ENCODE data around the gene SMIM36.

SMIM36 gene

GRCh38 chr17:55452139-55452790, 59.0 kb downstream of the SMIM36 start (continued):
- TF ChIP-seq, protein P1, sequence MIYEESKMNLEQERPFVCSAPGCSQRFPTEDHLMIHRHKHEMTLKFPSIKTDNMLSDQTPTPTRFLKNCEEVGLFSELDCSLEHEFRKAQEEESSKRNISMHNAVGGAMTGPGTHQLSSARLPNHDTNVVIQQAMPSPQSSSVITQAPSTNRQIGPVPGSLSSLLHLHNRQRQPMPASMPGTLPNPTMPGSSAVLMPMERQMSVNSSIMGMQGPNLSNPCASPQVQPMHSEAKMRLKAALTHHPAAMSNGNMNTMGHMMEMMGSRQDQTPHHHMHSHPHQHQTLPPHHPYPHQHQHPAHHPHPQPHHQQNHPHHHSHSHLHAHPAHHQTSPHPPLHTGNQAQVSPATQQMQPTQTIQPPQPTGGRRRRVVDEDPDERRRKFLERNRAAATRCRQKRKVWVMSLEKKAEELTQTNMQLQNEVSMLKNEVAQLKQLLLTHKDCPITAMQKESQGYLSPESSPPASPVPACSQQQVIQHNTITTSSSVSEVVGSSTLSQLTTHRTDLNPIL (CRISPR knock-in tag; IDR thresholded peaks at IDR 0.05; ENCODE audit: low read depth): no peak
- 0 out of 2 replicates have a peak, but pooled peaks have one; percentile 18 for TF ChIP-seq ZFP30 (CRISPR knock-in tag; IDR thresholded peaks at IDR 0.05)

DNA sequence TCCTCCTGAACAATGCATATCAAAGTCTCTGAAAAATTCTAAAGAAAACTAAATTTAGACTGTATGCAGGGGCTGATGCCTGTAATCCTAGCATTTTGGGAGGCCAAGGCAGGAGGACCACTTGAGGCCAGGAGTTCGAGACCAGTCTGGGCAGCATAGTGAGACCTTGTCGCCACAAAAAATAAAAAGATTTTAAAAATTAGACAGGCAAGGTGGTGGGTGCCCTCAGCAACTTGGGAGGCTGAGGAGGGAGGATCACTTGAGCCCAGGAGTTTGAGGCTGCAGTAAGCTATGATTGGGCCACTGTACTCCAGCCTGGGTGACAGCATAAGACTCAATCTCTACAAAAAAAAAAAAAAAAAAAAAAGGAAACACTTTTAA, 59.5 kb downstream of the SMIM36 start:
- no peak for TF ChIP-seq ESRRG (CRISPR knock-in tag; IDR thresholded peaks at IDR 0.05)
- no peak for TF ChIP-seq PATZ1 (CRISPR knock-in tag; IDR thresholded peaks at IDR 0.05; ENCODE audit: borderline replicate concordance)
- TF ChIP-seq TOX (CRISPR knock-in tag; IDR thresholded peaks at IDR 0.05; ENCODE audit: borderline replicate concordance): no peak
- no peak for TF ChIP-seq RARB (CRISPR knock-in tag; IDR thresholded peaks at IDR 0.05)
- TF ChIP-seq BACH2 (CRISPR knock-in tag; IDR thresholded peaks at IDR 0.05; ENCODE audit: borderline replicate concordance): no peak
- TF ChIP-seq ZNF70 (CRISPR knock-in tag; IDR thresholded peaks at IDR 0.05): no peak
- no peak for TF ChIP-seq ZFP30 (CRISPR knock-in tag; IDR thresholded peaks at IDR 0.05)
- TF ChIP-seq SNAI2 (CRISPR knock-in tag; IDR thresholded peaks at IDR 0.05): no peak
- ATAC-seq: peak; percentile 6; the same call in 2 of the 3 replicates

- TF ChIP-seq ZFP30 (CRISPR knock-in tag; IDR thresholded peaks at IDR 0.05): no peak
- TF ChIP-seq ZNF565 (CRISPR knock-in tag; conservative IDR thresholded peaks at IDR 0.05; ENCODE audit: low read depth): no peak
- peak; percentile 70; the same call in 1 of the 2 replicates for TF ChIP-seq TOX (CRISPR knock-in tag; IDR thresholded peaks at IDR 0.05; ENCODE audit: borderline replicate concordance)
- TF ChIP-seq BACH2 (CRISPR knock-in tag; IDR thresholded peaks at IDR 0.05; ENCODE audit: borderline replicate concordance): no peak
- TF ChIP-seq ZC3H10 (CRISPR knock-in tag; IDR thresholded peaks at IDR 0.05): 0 out of 2 replicates have a peak, but pooled peaks have one; percentile 8
- peak; percentile 67; the same call in 1 of the 2 replicates for TF ChIP-seq POU6F1 (CRISPR knock-in tag; IDR thresholded peaks at IDR 0.05; ENCODE audit: borderline replicate concordance, low read depth)
- peak; percentile 70; the same call in 1 of the 2 replicates for TF ChIP-seq ESRRG (CRISPR knock-in tag; IDR thresholded peaks at IDR 0.05)
- TF ChIP-seq ZFP3 (CRISPR knock-in tag; IDR thresholded peaks at IDR 0.05): no peak
- peak; percentile 83 for TF ChIP-seq ISL1 (CRISPR knock-in tag; IDR thresholded peaks at IDR 0.05)
- TF ChIP-seq, protein P2, sequence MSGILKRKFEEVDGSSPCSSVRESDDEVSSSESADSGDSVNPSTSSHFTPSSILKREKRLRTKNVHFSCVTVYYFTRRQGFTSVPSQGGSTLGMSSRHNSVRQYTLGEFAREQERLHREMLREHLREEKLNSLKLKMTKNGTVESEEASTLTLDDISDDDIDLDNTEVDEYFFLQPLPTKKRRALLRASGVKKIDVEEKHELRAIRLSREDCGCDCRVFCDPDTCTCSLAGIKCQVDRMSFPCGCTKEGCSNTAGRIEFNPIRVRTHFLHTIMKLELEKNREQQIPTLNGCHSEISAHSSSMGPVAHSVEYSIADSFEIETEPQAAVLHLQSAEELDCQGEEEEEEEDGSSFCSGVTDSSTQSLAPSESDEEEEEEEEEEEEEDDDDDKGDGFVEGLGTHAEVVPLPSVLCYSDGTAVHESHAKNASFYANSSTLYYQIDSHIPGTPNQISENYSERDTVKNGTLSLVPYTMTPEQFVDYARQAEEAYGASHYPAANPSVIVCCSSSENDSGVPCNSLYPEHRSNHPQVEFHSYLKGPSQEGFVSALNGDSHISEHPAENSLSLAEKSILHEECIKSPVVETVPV (CRISPR knock-in tag; IDR thresholded peaks at IDR 0.05): no peak
- TF ChIP-seq GLIS3 (CRISPR knock-in tag; IDR thresholded peaks at IDR 0.05): no peak
- no peak for TF ChIP-seq ZNF70 (CRISPR knock-in tag; IDR thresholded peaks at IDR 0.05)
- no peak for TF ChIP-seq ARNTL (CRISPR knock-in tag; IDR thresholded peaks at IDR 0.05; ENCODE audit: borderline replicate concordance, low read depth)
- no peak for TF ChIP-seq PPARA (CRISPR knock-in tag; IDR thresholded peaks at IDR 0.05; ENCODE audit: borderline replicate concordance)
- TF ChIP-seq, protein P1 (CRISPR knock-in tag; IDR thresholded peaks at IDR 0.05; ENCODE audit: low read depth): no peak
- no peak for TF ChIP-seq ZNF8 (CRISPR knock-in tag; IDR thresholded peaks at IDR 0.05)
- no peak for TF ChIP-seq PATZ1 (CRISPR knock-in tag; IDR thresholded peaks at IDR 0.05; ENCODE audit: borderline replicate concordance)
- no peak for TF ChIP-seq OSR1 (CRISPR knock-in tag; IDR thresholded peaks at IDR 0.05)
- TF ChIP-seq SNAI2 (CRISPR knock-in tag; IDR thresholded peaks at IDR 0.05): no peak; the same call in 1 of the 2 replicates
- no peak for TF ChIP-seq CSDC2 (CRISPR knock-in tag; IDR thresholded peaks at IDR 0.05)
- TF ChIP-seq TSHZ2 (CRISPR knock-in tag; IDR thresholded peaks at IDR 0.05): no peak
- 0 out of 2 replicates have a peak, but pooled peaks have one; percentile 72 for TF ChIP-seq RARB (CRISPR knock-in tag; IDR thresholded peaks at IDR 0.05)
- peak; percentile 52; the same call in 1 of the 2 replicates for TF ChIP-seq TCF4 (CRISPR knock-in tag; IDR thresholded peaks at IDR 0.05; ENCODE audit: borderline replicate concordance)
- peak; percentile 76 for ATAC-seq
These were observed 60.0 kb downstream of the SMIM36 start for GRCh38 chr17:55451203-55451641.
